ENCODE data around the gene EPHB6. TPM values are rescaled to one million over a fixed set of nuclear protein-coding genes. Genes with fewer than 3 reads are reported as not detected.

Gene EPHB6
- total and polyA plus RNA-seq, 7 donors, result 1.2 to 13.6 (median 6.7) TPM

GRCh38 chr7:142908290-142908689, 53.4 kb downstream of the EPHB6 start:
- Histone ChIP-seq H3K4me1 (no peaks in the 10 kb centered on the region), H3K27me3 (no peaks in the 10 kb centered on the region), H3K9me3 (no peaks in the 10 kb centered on the region), H3K27ac (no peak overlapping the region), H3K36me3 (no peaks in the 10 kb centered on the region), H3K4me3 (no peak overlapping the region)
- TF ChIP-seq EP300 (IDR thresholded peaks at IDR 0.05) (no peak), POLR2AphosphoS5 (IDR thresholded peaks at IDR 0.05) (no peak), POLR2A (IDR thresholded peaks at IDR 0.05) (no peak), CTCF (IDR thresholded peaks at IDR 0.05) (no peak)
- intact Hi-C loops (cut with DNase I), result no loop called here
- no peak for DNase-seq
- WGBS, 2 donors, result 94 to 95% methylated on average over 11 of the region's 11 CpGs

GRCh38 chr7:142908921-142909890, 54.3 kb downstream of the EPHB6 start:
- TF ChIP-seq POLR2AphosphoS5 (IDR thresholded peaks at IDR 0.05) (no peak), EP300 (IDR thresholded peaks at IDR 0.05) (no peak), CTCF (IDR thresholded peaks at IDR 0.05) (no peak), POLR2A (IDR thresholded peaks at IDR 0.05) (no peak)
- Histone ChIP-seq H3K4me1 (no peaks in the 10 kb centered on the region), H3K27ac (no peak overlapping the region), H3K9me3 (no peaks in the 10 kb centered on the region), H3K27me3 (no peaks in the 10 kb centered on the region), H3K36me3 (no peaks in the 10 kb centered on the region), H3K4me3 (no peak overlapping the region)
- DNase-seq, result no peak
- WGBS, 2 donors, result 58 to 72% methylated on average over 21 of the region's 21 CpGs
- intact Hi-C loops (cut with DNase I), result no loop called here

- H3K27ac ChIP-seq, result no peak overlapping the region
- TF ChIP-seq POLR2AphosphoS5 (IDR thresholded peaks at IDR 0.05), result no peak
- TF ChIP-seq POLR2A (IDR thresholded peaks at IDR 0.05), result no peak
- no peak for TF ChIP-seq CTCF (IDR thresholded peaks at IDR 0.05)
- TF ChIP-seq EP300 (IDR thresholded peaks at IDR 0.05), result no peak
- intact Hi-C loops (cut with DNase I), result no loop called here
- no peak overlapping the region for H3K4me3 ChIP-seq
- H3K27me3 ChIP-seq, result no peaks in the 10 kb centered on the region
- 15 to 74% methylated on average over 2 of the region's 2 CpGs for WGBS, 2 donors
- no peaks in the 10 kb centered on the region for H3K36me3 ChIP-seq
- H3K9me3 ChIP-seq, result no peaks in the 10 kb centered on the region
- no peaks in the 10 kb centered on the region for H3K4me1 ChIP-seq
- no peak for DNase-seq
Measured at GRCh38 chr7:142910031-142910433, 55.2 kb downstream of the EPHB6 start.

GRCh38 chr7:142910481-142910880, 55.6 kb downstream of the EPHB6 start:
- no peak for DNase-seq
- no peaks in the 10 kb centered on the region for H3K27me3 ChIP-seq
- intact Hi-C loops (cut with DNase I), result no loop called here
- no peak overlapping the region for H3K27ac ChIP-seq
- WGBS, 2 donors, result 11 to 53% methylated on average over 2 of the region's 2 CpGs
- H3K36me3 ChIP-seq, result no peaks in the 10 kb centered on the region
- H3K4me3 ChIP-seq, result no peak overlapping the region
- H3K9me3 ChIP-seq, result no peaks in the 10 kb centered on the region
- H3K4me1 ChIP-seq, result no peaks in the 10 kb centered on the region
- TF ChIP-seq POLR2AphosphoS5 (IDR thresholded peaks at IDR 0.05) (no peak), POLR2A (IDR thresholded peaks at IDR 0.05) (no peak), EP300 (IDR thresholded peaks at IDR 0.05) (no peak), CTCF (IDR thresholded peaks at IDR 0.05) (no peak)

Measured in sigmoid colon (tissue), 7 donors.